ENCODE measurements around the gene CCDC9B. TPM values are rescaled to one million over a fixed set of nuclear protein-coding genes. Genes with fewer than 3 reads are reported as not detected.

The CCDC9B gene
- total RNA-seq, 1 experiment from 2014 or later, result 1.2 TPM

DNA sequence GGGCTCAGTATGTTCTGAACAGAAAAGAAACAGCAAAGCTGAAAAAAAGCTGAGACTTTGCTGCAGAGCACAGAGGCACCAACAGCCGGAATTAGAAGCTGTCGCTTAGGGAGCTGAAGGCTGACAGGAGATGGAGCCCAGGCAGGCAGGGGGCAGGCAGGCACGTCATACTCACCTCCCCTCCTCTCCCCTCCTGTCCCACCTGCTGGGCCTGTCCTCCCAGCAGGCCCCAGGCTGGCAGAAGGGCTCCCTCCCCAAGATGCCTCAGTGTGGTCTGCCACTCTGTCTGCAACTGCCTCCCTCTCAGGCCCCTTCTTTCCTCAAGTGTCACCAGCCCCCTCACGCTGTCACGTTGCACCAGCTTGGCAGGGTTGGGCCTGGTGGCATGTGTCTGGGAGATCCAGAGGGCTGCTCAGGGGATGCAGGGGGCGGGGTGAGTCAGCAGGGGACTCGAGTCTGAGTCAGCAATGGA lies 54.6 kb downstream of the CCDC9B start:
- peaks cover 15% of the 10 kb centered on the region for H3K4me1 ChIP-seq (ENCODE audit: low read length)
- H3K9me2 ChIP-seq (replicated peaks; ENCODE audit: insufficient read depth, low read length), result no peaks in the 10 kb centered on the region
- no peaks in the 10 kb centered on the region for H3K36me3 ChIP-seq (ENCODE audit: insufficient read depth, low read length)
- DNase-seq, result no peak
- H3K9ac ChIP-seq (ENCODE audit: low read length), result no peak overlapping the region
- H4K20me1 ChIP-seq (ENCODE audit: insufficient read depth, low read depth, low read length), result no peaks in the 10 kb centered on the region
- H3K79me2 ChIP-seq (ENCODE audit: low read length), result no peaks in the 10 kb centered on the region
- H3K4me2 ChIP-seq (ENCODE audit: low read depth, low read length, poor library complexity, severe bottlenecking), result no peak overlapping the region
- H3K9me3 ChIP-seq (ENCODE audit: low read length), result no peaks in the 10 kb centered on the region
- no peaks in the 10 kb centered on the region for H3K27me3 ChIP-seq (ENCODE audit: low read length)
- no peak overlapping the region for H2AFZ ChIP-seq (ENCODE audit: low read length)
- no peak overlapping the region for H3K27ac ChIP-seq (ENCODE audit: low read length)
- no peak overlapping the region for H3K4me3 ChIP-seq (ENCODE audit: low read length)

GRCh38 chr15:40285554-40286011 lies 55.2 kb downstream of the CCDC9B start:
- no peak overlapping the region for H3K27ac ChIP-seq (ENCODE audit: low read length)
- H3K27me3 ChIP-seq (ENCODE audit: low read length), result no peaks in the 10 kb centered on the region
- H3K9me2 ChIP-seq (replicated peaks; ENCODE audit: insufficient read depth, low read length), result no peaks in the 10 kb centered on the region
- no peak overlapping the region for H3K9ac ChIP-seq (ENCODE audit: low read length)
- DNase-seq, result no peak
- H3K4me3 ChIP-seq (ENCODE audit: low read length), result no peak overlapping the region
- H3K79me2 ChIP-seq (ENCODE audit: low read length), result no peaks in the 10 kb centered on the region
- peaks cover 15% of the 10 kb centered on the region for H3K4me1 ChIP-seq (ENCODE audit: low read length)
- no peaks in the 10 kb centered on the region for H4K20me1 ChIP-seq (ENCODE audit: insufficient read depth, low read depth, low read length)
- H3K36me3 ChIP-seq (ENCODE audit: insufficient read depth, low read length), result no peaks in the 10 kb centered on the region
- H3K9me3 ChIP-seq (ENCODE audit: low read length), result no peaks in the 10 kb centered on the region
- H2AFZ ChIP-seq (ENCODE audit: low read length), result no peak overlapping the region
- no peak overlapping the region for H3K4me2 ChIP-seq (ENCODE audit: low read depth, low read length, poor library complexity, severe bottlenecking)

DNA sequence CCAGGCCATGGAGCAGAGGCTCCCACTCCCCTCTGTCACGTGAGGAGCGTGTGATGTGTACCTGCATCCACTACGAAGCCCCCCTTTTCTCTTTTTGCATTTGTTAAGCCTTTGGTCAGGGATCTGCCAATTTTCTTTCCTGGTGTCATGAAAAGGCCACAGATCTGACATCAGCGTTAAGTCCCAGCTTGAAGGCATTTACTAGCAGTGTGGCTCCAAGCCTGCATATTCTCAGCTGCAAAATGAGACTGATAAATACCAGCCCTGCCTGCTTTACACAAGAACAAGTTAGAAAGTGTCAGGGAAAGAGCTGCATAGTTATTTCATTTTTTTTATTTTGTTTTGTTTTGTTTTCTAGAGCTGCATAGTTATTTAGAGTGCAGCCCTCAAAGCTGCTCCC lies 55.6 kb downstream of the CCDC9B start:
- no peak overlapping the region for H2AFZ ChIP-seq (ENCODE audit: low read length)
- DNase-seq, result peak; percentile 42
- H4K20me1 ChIP-seq (ENCODE audit: insufficient read depth, low read depth, low read length), result no peaks in the 10 kb centered on the region
- H3K4me1 ChIP-seq (ENCODE audit: low read length), result peaks cover 10% of the 10 kb centered on the region
- H3K9me2 ChIP-seq (replicated peaks; ENCODE audit: insufficient read depth, low read length), result no peaks in the 10 kb centered on the region
- H3K9ac ChIP-seq (ENCODE audit: low read length), result no peak overlapping the region
- H3K27me3 ChIP-seq (ENCODE audit: low read length), result no peaks in the 10 kb centered on the region
- no peak overlapping the region for H3K4me2 ChIP-seq (ENCODE audit: low read depth, low read length, poor library complexity, severe bottlenecking)
- no peak overlapping the region for H3K27ac ChIP-seq (ENCODE audit: low read length)
- H3K9me3 ChIP-seq (ENCODE audit: low read length), result no peaks in the 10 kb centered on the region
- H3K79me2 ChIP-seq (ENCODE audit: low read length), result no peaks in the 10 kb centered on the region
- no peaks in the 10 kb centered on the region for H3K36me3 ChIP-seq (ENCODE audit: insufficient read depth, low read length)
- H3K4me3 ChIP-seq (ENCODE audit: low read length), result no peak overlapping the region

GRCh38 chr15:40283615-40284300 lies 57.0 kb downstream of the CCDC9B start:
- Histone ChIP-seq H3K27ac (ENCODE audit: low read length) (no peak overlapping the region), H3K9me2 (replicated peaks; ENCODE audit: insufficient read depth, low read length) (no peaks in the 10 kb centered on the region), H3K4me2 (ENCODE audit: low read depth, low read length, poor library complexity, severe bottlenecking) (no peak overlapping the region), H3K36me3 (ENCODE audit: insufficient read depth, low read length) (no peaks in the 10 kb centered on the region), H3K9ac (ENCODE audit: low read length) (no peak overlapping the region), H3K4me3 (ENCODE audit: low read length) (no peak overlapping the region), H4K20me1 (ENCODE audit: insufficient read depth, low read depth, low read length) (no peaks in the 10 kb centered on the region), H3K27me3 (ENCODE audit: low read length) (no peaks in the 10 kb centered on the region), H3K9me3 (ENCODE audit: low read length) (no peaks in the 10 kb centered on the region), H3K4me1 (ENCODE audit: low read length) (peaks cover 6% of the 10 kb centered on the region), H3K79me2 (ENCODE audit: low read length) (no peaks in the 10 kb centered on the region), H2AFZ (ENCODE audit: low read length) (no peak overlapping the region)
- DNase-seq, result no peak

GRCh38 chr15:40282869-40283614 lies 57.7 kb downstream of the CCDC9B start, which contains the start of gene ANKRD63:
TSS of gene ANKRD63 (minus strand) at chr15:40283064. CDS start at chr15:40282586, 478 bp downstream.
- H3K4me3 ChIP-seq (ENCODE audit: low read length), result peak within 1 kb of the TSS; percentile 54; the same call in 1 of the 2 replicates
- no peaks in the 10 kb centered on the region for H3K9me3 ChIP-seq (ENCODE audit: low read length)
- no peaks in the 10 kb centered on the region for H4K20me1 ChIP-seq (ENCODE audit: insufficient read depth, low read depth, low read length)
- H3K9me2 ChIP-seq (replicated peaks; ENCODE audit: insufficient read depth, low read length), result no peaks in the 10 kb centered on the region
- H3K27me3 ChIP-seq (ENCODE audit: low read length), result no peaks in the 10 kb centered on the region
- H3K36me3 ChIP-seq (ENCODE audit: insufficient read depth, low read length), result no peaks in the 10 kb centered on the region
- H3K4me2 ChIP-seq (ENCODE audit: low read depth, low read length, poor library complexity, severe bottlenecking), result peak within 1 kb of the TSS; percentile 53
- DNase-seq, result no peak
- H3K27ac ChIP-seq (ENCODE audit: low read length), result no peak within 1 kb of the TSS
- peaks cover 13% of the 10 kb centered on the region for H3K4me1 ChIP-seq (ENCODE audit: low read length)
- H3K79me2 ChIP-seq (ENCODE audit: low read length), result no peaks in the 10 kb centered on the region
- peak within 1 kb of the TSS; percentile 33; the same call in 1 of the 2 replicates for H3K9ac ChIP-seq (ENCODE audit: low read length)
- H2AFZ ChIP-seq (ENCODE audit: low read length), result peak within 1 kb of the TSS; percentile 43; the same call in 1 of the 2 replicates

DNA sequence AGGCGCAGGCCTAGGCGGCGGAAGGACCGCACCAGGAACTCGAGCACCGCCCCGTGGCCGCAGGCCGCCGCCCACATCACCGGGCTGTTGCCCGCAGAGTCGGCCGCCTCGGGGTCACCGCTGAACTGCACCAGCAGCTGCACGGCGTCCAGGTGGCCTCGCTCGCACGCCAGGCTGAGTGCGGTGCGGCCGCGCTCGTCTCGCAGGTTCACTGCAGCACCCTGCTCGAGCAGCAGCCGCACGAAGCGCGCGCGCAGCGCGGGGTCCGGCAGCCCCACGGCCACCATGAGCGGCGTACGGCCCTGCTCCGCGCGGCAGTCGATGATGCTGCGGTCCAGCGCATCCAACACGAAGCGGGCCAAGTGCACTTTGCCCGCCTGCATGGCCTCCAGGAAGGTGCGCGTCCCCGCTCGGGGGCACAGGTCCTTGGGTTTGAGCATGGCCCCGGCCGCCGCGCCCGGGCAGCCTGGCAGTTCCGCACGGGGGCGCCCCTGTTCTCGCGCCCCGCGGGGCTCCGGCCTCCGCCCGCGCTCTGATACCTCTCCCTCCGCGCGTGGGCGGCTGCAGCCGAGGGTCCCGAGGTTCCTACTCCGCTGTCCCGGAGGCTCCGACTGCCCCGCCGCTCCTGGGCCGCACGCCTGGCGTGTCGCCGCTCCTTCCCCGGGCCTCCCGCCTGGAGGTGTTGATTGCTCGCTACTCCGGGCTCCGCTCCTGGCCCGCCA lies 58.4 kb downstream of the CCDC9B start:
- Histone ChIP-seq H4K20me1 (ENCODE audit: insufficient read depth, low read depth, low read length) (no peaks in the 10 kb centered on the region), H3K4me3 (ENCODE audit: low read length) (peak overlapping the region; percentile 54; the same call in 1 of the 2 replicates), H3K79me2 (ENCODE audit: low read length) (no peaks in the 10 kb centered on the region), H3K36me3 (ENCODE audit: insufficient read depth, low read length) (no peaks in the 10 kb centered on the region), H3K4me1 (ENCODE audit: low read length) (peaks cover 20% of the 10 kb centered on the region), H3K9ac (ENCODE audit: low read length) (peak overlapping the region; percentile 33; the same call in 1 of the 2 replicates), H3K27ac (ENCODE audit: low read length) (no peak overlapping the region), H3K9me2 (replicated peaks; ENCODE audit: insufficient read depth, low read length) (no peaks in the 10 kb centered on the region), H3K9me3 (ENCODE audit: low read length) (no peaks in the 10 kb centered on the region), H3K27me3 (ENCODE audit: low read length) (no peaks in the 10 kb centered on the region), H2AFZ (ENCODE audit: low read length) (peak overlapping the region; percentile 43; the same call in 1 of the 2 replicates), H3K4me2 (ENCODE audit: low read depth, low read length, poor library complexity, severe bottlenecking) (peak overlapping the region; percentile 53)
- DNase-seq, result peak; percentile 60

DNA sequence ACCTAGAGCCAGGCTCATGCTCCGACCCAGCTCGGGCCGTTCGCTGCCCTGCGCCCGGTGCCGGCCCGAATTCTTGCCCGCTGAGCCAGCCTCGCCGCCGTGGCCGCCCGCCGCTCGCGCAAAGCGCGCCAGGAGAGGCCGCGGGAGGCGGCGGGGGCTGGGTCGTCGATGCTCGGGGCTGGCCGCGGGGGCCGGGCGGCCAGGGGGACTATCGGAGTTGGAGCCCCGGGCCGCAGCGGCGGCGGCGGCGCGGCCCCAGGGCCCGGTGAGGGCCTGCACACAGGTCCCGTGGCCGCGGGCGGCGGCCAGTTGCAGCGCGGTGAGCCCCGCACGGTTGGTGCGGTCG lies 59.0 kb downstream of the CCDC9B start:
- H3K27me3 ChIP-seq (ENCODE audit: low read length), result no peaks in the 10 kb centered on the region
- H3K4me3 ChIP-seq (ENCODE audit: low read length), result no peak overlapping the region
- no peaks in the 10 kb centered on the region for H3K36me3 ChIP-seq (ENCODE audit: insufficient read depth, low read length)
- H4K20me1 ChIP-seq (ENCODE audit: insufficient read depth, low read depth, low read length), result no peaks in the 10 kb centered on the region
- no peak overlapping the region for H3K9ac ChIP-seq (ENCODE audit: low read length)
- no peak overlapping the region for H3K4me2 ChIP-seq (ENCODE audit: low read depth, low read length, poor library complexity, severe bottlenecking)
- no peaks in the 10 kb centered on the region for H3K9me2 ChIP-seq (replicated peaks; ENCODE audit: insufficient read depth, low read length)
- DNase-seq, result no peak
- H3K27ac ChIP-seq (ENCODE audit: low read length), result no peak overlapping the region
- H2AFZ ChIP-seq (ENCODE audit: low read length), result no peak overlapping the region
- H3K79me2 ChIP-seq (ENCODE audit: low read length), result no peaks in the 10 kb centered on the region
- H3K4me1 ChIP-seq (ENCODE audit: low read length), result peaks cover 26% of the 10 kb centered on the region
- H3K9me3 ChIP-seq (ENCODE audit: low read length), result no peaks in the 10 kb centered on the region

Measured in Karpas-422 (cell line).